Eye (tissue), 1 donor: ENCODE results near the gene SPHK1.

Experiments used
- DNase-seq: peaks from one replicate; pipeline ENCODE4 v3.0.0-alpha.2; 2015

The SPHK1 gene

GRCh38 chr17:76384987-76385891 lies 830 bp downstream of the SPHK1 start:
- DNase-seq = peak; percentile 69

DNA sequence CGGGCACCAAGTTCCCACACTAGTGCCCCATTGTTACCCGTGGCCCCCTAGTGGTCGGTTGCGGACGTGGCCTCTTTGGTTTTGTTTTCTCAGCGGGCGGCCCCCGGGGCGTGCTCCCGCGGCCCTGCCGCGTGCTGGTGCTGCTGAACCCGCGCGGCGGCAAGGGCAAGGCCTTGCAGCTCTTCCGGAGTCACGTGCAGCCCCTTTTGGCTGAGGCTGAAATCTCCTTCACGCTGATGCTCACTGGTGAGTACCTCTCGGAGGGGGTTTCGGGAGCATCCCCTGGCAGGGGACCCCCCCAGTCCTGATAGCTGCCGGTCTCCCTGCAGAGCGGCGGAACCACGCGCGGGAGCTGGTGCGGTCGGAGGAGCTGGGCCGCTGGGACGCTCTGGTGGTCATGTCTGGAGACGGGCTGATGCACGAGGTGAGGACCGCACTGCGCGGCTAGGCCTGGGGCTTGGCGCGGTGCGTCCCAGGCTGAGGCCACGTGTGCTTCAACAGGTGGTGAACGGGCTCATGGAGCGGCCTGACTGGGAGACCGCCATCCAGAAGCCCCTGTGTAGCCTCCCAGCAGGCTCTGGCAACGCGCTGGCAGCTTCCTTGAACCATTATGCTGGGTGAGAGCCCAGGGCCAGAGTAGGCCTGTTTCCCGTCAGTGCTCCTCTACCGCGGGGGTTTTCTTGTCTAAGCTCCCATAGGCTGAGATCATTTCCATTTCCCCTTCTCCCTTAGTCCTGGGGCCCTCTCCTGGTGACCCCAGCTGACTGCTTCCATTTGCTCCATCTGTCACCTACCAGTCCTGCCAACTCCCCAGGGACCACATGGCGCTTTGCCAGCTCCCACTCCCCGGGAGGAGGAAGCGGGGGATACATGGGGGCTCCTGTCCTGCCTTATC lies 1.7 kb downstream of the SPHK1 start:
- DNase-seq = peak; percentile 91

DNA sequence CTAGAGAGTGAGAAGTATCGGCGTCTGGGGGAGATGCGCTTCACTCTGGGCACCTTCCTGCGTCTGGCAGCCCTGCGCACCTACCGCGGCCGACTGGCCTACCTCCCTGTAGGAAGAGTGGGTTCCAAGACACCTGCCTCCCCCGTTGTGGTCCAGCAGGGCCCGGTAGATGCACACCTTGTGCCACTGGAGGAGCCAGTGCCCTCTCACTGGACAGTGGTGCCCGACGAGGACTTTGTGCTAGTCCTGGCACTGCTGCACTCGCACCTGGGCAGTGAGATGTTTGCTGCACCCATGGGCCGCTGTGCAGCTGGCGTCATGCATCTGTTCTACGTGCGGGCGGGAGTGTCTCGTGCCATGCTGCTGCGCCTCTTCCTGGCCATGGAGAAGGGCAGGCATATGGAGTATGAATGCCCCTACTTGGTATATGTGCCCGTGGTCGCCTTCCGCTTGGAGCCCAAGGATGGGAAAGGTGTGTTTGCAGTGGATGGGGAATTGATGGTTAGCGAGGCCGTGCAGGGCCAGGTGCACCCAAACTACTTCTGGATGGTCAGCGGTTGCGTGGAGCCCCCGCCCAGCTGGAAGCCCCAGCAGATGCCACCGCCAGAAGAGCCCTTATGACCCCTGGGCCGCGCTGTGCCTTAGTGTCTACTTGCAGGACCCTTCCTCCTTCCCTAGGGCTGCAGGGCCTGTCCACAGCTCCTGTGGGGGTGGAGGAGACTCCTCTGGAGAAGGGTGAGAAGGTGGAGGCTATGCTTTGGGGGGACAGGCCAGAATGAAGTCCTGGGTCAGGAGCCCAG lies 2.8 kb downstream of the SPHK1 start:
- DNase-seq = no peak

GRCh38 chr17:76388966-76389888 lies 4.8 kb downstream of the SPHK1 start:
- no peak for DNase-seq

DNA sequence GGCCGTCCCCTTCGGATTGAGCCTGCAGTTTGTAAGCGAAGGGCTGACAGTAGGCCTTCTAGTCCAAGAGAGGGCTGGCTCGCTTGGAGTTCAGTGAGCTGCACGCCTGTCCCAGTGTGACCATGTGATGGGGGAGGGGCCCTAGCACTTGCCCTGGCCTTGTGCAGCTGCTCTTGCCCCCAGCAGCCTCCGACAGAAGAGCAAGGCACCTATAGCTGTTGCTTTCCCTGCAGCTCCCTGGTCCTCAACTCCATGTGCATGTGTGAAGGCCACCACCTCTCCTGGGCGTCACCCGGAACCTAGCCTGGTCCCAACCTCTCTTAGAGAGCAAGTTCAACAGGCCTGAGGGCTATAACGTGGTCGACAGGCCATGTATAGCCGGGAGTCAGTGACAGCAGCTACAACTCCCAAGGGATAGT lies 5.6 kb downstream of the SPHK1 start:
- peak; percentile 63 for DNase-seq

DNA sequence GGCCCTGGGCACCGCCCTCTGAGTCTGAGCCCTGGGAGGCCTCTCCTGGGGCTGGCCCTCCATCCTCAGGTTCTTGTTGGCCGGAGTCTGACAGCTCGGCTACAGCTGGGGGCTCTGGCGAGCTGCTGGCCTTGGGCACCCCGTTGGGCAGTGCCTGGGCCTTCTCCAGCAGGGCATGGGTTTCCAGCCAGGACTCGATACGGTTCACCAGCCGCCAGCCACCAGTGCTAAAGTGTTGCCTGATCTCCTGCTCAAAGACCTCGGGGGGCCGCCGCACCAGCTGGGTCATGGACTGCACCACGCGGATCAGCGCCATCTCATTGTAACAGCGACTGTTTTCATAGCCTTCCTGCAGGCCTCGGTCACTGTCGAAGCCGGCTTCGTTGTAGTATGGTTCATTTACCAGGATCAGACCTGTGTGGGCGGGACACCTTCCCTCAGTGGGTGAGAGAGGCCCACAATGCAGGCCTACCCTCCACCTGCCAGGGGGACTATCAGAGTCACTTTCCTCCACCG lies 6.8 kb downstream of the SPHK1 start:
- DNase-seq = no peak

DNA sequence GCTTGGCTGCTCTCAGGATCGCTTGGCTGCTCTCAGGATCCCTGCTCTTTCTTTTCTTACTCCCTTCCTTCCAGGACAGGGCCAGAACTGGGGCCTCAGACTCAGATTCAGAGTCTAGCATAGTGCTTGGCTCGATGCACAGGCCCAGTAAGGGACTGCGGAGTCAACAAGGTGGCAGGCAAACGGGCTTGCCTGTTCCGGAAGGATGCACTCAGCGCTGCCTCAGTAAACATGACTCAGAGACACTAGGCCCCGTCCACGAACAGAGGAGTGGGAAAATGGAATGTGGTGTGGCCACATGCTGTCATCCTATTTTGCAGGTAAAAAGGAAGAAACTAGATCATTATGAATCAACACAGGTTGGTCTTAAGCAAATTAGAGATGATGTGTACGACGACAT lies 9.8 kb downstream of the SPHK1 start:
- no peak for DNase-seq

DNA sequence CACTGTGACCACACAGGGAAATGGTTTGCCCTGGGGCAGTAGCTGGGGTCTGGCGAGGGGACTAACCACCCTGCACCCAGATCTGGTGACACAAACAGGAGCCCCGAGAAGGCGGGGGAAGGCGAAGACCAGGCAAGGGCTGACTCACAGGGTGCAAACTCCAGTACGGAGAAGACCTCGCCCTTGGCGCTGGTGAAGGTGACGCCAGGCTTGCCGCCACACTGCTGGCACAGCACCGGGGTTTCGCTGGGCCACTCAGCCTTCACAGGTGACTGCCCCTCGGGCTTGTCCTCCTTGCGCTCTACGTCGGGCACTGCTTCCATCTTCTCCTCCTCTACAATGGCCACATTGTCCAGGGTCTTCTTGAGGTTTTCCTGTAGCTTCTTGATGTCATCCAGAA lies 11.6 kb downstream of the SPHK1 start:
- DNase-seq = no peak

DNA sequence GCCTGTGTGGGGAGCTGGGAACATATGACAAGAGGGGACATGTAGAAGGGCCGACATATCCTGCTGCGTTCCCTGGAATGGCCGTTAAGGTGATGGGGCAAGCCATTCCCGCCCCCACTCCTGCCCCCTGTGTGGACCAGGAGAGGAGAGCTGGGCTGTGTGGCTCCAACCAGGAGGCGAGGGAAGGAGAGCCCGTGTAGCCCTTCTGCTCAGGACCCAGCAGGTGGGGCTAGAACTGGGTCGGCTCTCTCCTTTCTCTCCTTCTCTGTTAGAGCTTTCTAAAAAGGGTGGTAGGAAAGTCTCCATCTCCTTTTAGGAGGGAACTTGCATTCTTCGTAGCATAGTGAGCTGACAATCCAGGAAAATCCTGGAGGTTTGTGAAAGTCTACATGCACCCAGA lies 12.8 kb downstream of the SPHK1 start:
- no peak for DNase-seq

DNA sequence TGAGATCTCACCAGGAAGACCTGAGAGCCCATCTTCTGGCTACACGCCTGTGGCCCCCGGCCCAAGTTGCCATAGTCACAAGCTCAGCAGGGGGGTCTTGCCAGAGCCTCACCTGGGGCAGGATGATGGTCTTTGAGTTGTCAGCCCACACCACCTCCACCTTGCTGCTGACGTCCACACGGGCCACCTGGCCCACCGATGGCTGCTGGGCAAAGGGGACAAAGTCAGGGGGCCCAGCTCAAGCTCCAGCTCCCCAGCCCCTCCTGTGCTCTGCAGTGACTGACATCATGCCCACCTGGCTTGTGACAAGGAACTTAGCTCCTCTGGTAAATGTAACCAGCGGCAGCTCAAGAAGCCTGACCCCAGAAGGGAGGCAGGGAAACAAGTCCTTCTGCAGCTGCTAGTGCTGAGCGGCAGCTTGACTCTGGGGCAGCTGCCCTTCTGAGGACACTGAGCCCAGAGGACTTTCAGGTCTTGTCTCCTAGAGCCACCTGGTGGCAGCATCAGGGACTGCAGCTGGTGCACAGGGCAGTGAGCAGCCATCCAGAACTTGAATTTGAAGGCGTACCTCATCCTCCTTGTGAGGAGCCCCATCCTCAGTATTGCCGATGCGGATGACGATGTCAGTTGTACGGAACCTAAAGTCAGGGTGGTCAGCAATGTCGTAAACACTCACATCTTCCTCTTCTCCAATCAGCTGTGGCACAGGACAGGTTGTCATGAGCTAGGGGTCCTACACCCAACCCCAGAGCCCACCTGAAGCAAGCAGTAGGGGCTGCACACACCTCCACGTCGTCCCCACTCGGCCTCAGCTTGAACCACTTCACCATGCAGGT lies 13.5 kb downstream of the SPHK1 start:
- peak; percentile 96 for DNase-seq

GRCh38 chr17:76398523-76399174 lies 14.2 kb downstream of the SPHK1 start:
- no peak for DNase-seq

GRCh38 chr17:76399175-76400172 lies 15.1 kb downstream of the SPHK1 start:
- DNase-seq = no peak

GRCh38 chr17:76402711-76403110 lies 18.3 kb downstream of the SPHK1 start:
- DNase-seq = no peak

DNA sequence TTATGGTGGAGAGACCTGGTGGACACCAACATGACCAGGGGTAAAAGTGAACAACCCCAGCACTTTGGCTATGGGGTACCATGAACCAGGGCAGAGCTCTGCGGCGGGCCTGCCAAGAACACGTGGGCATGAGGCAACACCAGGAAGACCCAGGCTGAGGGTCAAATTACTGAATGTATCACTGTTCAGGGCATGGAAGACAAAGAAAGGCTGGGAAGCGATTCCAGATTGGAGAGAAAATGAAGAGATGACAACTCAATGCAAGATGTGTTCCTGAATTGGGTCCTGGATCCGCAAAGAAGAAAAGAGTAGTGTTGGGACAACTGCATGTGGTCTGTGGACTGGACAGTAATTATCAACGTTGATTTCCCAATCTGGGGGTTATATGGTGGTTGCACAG lies 19.8 kb downstream of the SPHK1 start:
- no peak for DNase-seq

DNA sequence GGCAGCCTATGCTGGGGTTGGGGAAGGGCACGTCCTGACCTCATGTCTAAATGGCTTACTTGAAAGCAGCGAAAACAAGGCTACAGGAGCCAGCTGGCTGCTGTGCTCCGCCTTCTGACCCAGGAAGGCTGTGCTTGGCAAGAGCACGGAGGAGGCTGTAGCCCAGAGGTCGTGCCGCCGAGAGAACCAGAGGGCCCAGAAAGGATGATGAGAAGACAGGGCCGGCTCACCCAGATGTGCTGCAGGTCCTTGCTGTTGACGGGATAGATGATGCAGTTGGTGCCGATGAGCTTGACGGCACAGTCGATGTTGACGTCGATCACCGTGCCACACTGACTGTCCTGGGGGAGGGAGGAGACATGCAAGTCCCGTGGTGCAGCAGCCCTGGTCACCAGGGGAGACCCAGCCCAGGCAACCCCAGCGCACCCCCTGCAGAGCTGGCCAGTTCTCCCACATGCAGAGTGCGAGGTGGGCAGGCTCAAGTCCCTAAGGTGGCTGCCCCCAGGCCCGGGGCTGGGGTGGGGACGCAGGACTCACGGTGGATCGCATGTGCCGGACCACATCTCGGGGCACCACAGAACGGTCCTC lies 20.7 kb downstream of the SPHK1 start:
- no peak for DNase-seq

DNA sequence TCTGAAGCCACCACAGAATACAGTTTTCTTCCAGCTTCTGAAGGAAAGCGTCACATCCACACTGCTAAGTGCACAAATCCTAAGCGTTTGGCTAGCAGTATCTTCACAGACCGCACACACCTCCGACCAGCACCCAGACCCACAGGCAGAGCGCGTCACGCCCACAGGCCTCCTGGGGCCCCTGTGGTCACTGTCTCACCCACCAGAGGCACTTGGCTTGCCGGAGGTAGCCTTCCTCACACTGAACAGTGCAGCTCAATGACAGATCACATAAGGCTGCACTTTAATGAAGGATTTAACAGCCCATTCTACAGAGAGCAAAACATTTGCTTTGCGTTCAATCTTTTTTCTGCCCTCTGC lies 21.2 kb downstream of the SPHK1 start:
- no peak for DNase-seq

- DNase-seq = no peak
These were observed 21.7 kb downstream of the SPHK1 start for GRCh38 chr17:76405967-76406647.

GRCh38 chr17:76407509-76407908 lies 23.1 kb downstream of the SPHK1 start:
- no peak for DNase-seq
